ENCODE measurements around the gene ZBTB34. TPM values are rescaled to one million over a fixed set of nuclear protein-coding genes. Genes with fewer than 3 reads are reported as not detected.

Gene ZBTB34
- total RNA-seq, 2 donors from 2014 or later = 5.3 to 7.5 TPM

GRCh38 chr9:126829035-126829434, 31.4 kb upstream of the ZBTB34 start:
- Histone ChIP-seq H3K9me3 (no peaks in the 10 kb centered on the region), H3K27me3 (no peaks in the 10 kb centered on the region), H3K4me3 (no peak overlapping the region), H3K27ac (no peak overlapping the region), H3K4me1 (peaks cover 2% of the 10 kb centered on the region), H3K36me3 (replicated peaks in 1 of 2; ENCODE audit: insufficient read depth in 1 of 2, low read depth in 2 of 2) (peaks cover 7 to 12% of the 10 kb centered on the region in 2 donors)
- intact Hi-C loops (cut with DNase I) = no loop called here
- ATAC-seq (no peak), DNase-seq (no peak)
- 95% methylated on average over 1 of the region's 1 CpG for WGBS, 2 donors
- TF ChIP-seq POLR2A (IDR thresholded peaks at IDR 0.05) (no peak), CTCF (IDR thresholded peaks at IDR 0.05) (no peak)

- Histone ChIP-seq H3K9me3 (no peaks in the 10 kb centered on the region), H3K27ac (no peak overlapping the region), H3K4me1 (no peaks in the 10 kb centered on the region), H3K4me3 (no peak overlapping the region), H3K36me3 (replicated peaks in 1 of 2; ENCODE audit: insufficient read depth in 1 of 2, low read depth in 2 of 2) (peaks cover 7 to 12% of the 10 kb centered on the region in 2 donors), H3K27me3 (no peaks in the 10 kb centered on the region)
- WGBS, 2 donors = 87 to 97% methylated on average over 3 of the region's 3 CpGs
- no peak for ATAC-seq
- DNase-seq = no peak
- no peak for TF ChIP-seq POLR2A (IDR thresholded peaks at IDR 0.05)
- TF ChIP-seq CTCF (IDR thresholded peaks at IDR 0.05) = no peak
- intact Hi-C loops (cut with DNase I) = no loop called here
These were observed 29.6 kb upstream of the ZBTB34 start for GRCh38 chr9:126830827-126831226.

GRCh38 chr9:126832440-126832839, 28.0 kb upstream of the ZBTB34 start:
- Histone ChIP-seq H3K27me3 (no peaks in the 10 kb centered on the region), H3K36me3 (replicated peaks in 1 of 2; ENCODE audit: insufficient read depth in 1 of 2, low read depth in 2 of 2) (peaks cover 7 to 12% of the 10 kb centered on the region in 2 donors), H3K9me3 (no peaks in the 10 kb centered on the region), H3K27ac (no peak overlapping the region), H3K4me3 (no peak overlapping the region), H3K4me1 (no peaks in the 10 kb centered on the region)
- WGBS, 2 donors = 82 to 84% methylated on average over 9 of the region's 9 CpGs
- intact Hi-C loops (cut with DNase I) = no loop called here
- TF ChIP-seq CTCF (IDR thresholded peaks at IDR 0.05) = no peak
- no peak for TF ChIP-seq POLR2A (IDR thresholded peaks at IDR 0.05)
- no peak for ATAC-seq
- no peak for DNase-seq

GRCh38 chr9:126833020-126833419, 27.4 kb upstream of the ZBTB34 start:
- no peak for DNase-seq

More at GRCh38 chr9:126833020-126833419, 27.4 kb upstream of the ZBTB34 start:
- H3K27ac ChIP-seq = no peak overlapping the region
- H3K9me3 ChIP-seq = no peaks in the 10 kb centered on the region
- H3K4me3 ChIP-seq = no peak overlapping the region
- WGBS, 2 donors = 96 to 97% methylated on average over 17 to 21 of the region's 24 CpGs
- no peaks in the 10 kb centered on the region for H3K4me1 ChIP-seq
- no peak for TF ChIP-seq POLR2A (IDR thresholded peaks at IDR 0.05)
- no peak for TF ChIP-seq CTCF (IDR thresholded peaks at IDR 0.05)
- ATAC-seq = no peak
- no peaks in the 10 kb centered on the region for H3K27me3 ChIP-seq
- H3K36me3 ChIP-seq (replicated peaks in 1 of 2; ENCODE audit: insufficient read depth in 1 of 2, low read depth in 2 of 2) = peaks cover 7 to 12% of the 10 kb centered on the region in 2 donors
- intact Hi-C loops (cut with DNase I) = no loop called here
